H9 (cell line): ENCODE results near the gene CFAP100. TPM values are rescaled to one million over a fixed set of nuclear protein-coding genes. Genes with fewer than 3 reads are reported as not detected.

Experiments used
- DNase-seq: peaks from one replicate; pipeline ENCODE4 v3.0.0-alpha.2; 2017
- H2AFZ ChIP-seq: one replicate; pipeline ENCODE4 v1.6.1; 2013; ENCODE audit warnings: mild to moderate bottlenecking, low read length, control low read depth, moderate library complexity
- H2AK5ac ChIP-seq: 2 replicates; pipeline ENCODE4 v1.6.1; 2013; ENCODE audit warnings: low read length, control low read depth, mixed read lengths; ENCODE audit not compliant: insufficient read length
- H2BK120ac ChIP-seq: one replicate; pipeline ENCODE4 v1.6.1; 2013; ENCODE audit warnings: low read depth, mild to moderate bottlenecking, low read length, control low read depth, inconsistent platforms; ENCODE audit not compliant: poor library complexity, severe bottlenecking
- H2BK12ac ChIP-seq: 2 replicates; pipeline ENCODE4 v1.6.1; 2013; ENCODE audit warnings: low read length, control low read depth, mixed read lengths, low read depth; ENCODE audit not compliant: insufficient read length
- H2BK15ac ChIP-seq: 2 replicates; pipeline ENCODE4 v1.6.1; 2013; ENCODE audit warnings: low read depth, low read length, control low read depth
- H2BK20ac ChIP-seq: one replicate; pipeline ENCODE4 v1.6.1; 2013; ENCODE audit warnings: low read depth, mild to moderate bottlenecking, low read length, control low read depth, inconsistent platforms; ENCODE audit not compliant: poor library complexity, severe bottlenecking
- H2BK5ac ChIP-seq: 2 replicates; pipeline ENCODE4 v1.6.1; 2013; ENCODE audit warnings: low read length, control low read depth, mixed read lengths; ENCODE audit not compliant: insufficient read length
- H3K14ac ChIP-seq: 2 replicates; pipeline ENCODE4 v1.6.1; 2013; ENCODE audit warnings: low read length, control low read depth; ENCODE audit not compliant: insufficient read depth
- H3K18ac ChIP-seq: 2 replicates; pipeline ENCODE4 v1.6.1; 2013; ENCODE audit warnings: low read depth, mild to moderate bottlenecking, mixed read lengths, low read length, control low read depth; ENCODE audit not compliant: insufficient read length
- H3K23ac ChIP-seq: 2 replicates; pipeline ENCODE4 v1.6.1; 2013; ENCODE audit warnings: low read length, control low read depth, mixed read lengths, low read depth; ENCODE audit not compliant: insufficient read length
- H3K23me2 ChIP-seq: 2 replicates; pipeline ENCODE4 v1.6.1; 2013; ENCODE audit warnings: low read depth, mild to moderate bottlenecking, mixed read lengths, low read length, control low read depth; ENCODE audit not compliant: insufficient read length, poor library complexity, severe bottlenecking
- H3K27ac ChIP-seq: 2 replicates; pipeline ENCODE4 v1.5.1; 2013; ENCODE audit warnings: low read length, control low read depth, mixed read lengths, low read depth; ENCODE audit not compliant: insufficient read length
- H3K27me3 ChIP-seq: 2 replicates; pipeline ENCODE4 v1.6.1; 2013; ENCODE audit warnings: low read length, control low read depth, inconsistent platforms; ENCODE audit not compliant: insufficient read depth
- H3K4ac ChIP-seq: 2 replicates; pipeline ENCODE4 v1.6.1; 2013; ENCODE audit warnings: low read depth, mild to moderate bottlenecking, control low read depth, inconsistent platforms, low read length, moderate library complexity
- H3K4me1 ChIP-seq: 2 replicates; pipeline ENCODE4 v1.6.1; 2013; ENCODE audit warnings: low read length, control low read depth, inconsistent platforms; ENCODE audit not compliant: insufficient read depth
- H3K4me2 ChIP-seq: 2 replicates; pipeline ENCODE4 v1.6.1; 2013; ENCODE audit warnings: low read length, control low read depth, mixed read lengths; ENCODE audit not compliant: insufficient read length, insufficient read depth
- H3K56ac ChIP-seq: 2 replicates; pipeline ENCODE4 v1.6.1; 2013; ENCODE audit warnings: low read depth, mild to moderate bottlenecking, mixed read lengths, low read length, control low read depth; ENCODE audit not compliant: insufficient read length
- H3K79me1 ChIP-seq: 2 replicates; pipeline ENCODE4 v1.6.1; 2013; ENCODE audit warnings: low read depth, mild to moderate bottlenecking, moderate library complexity, low read length, control low read depth, inconsistent platforms; ENCODE audit not compliant: insufficient read depth, poor library complexity, severe bottlenecking
- H3K79me2 ChIP-seq: 2 replicates; pipeline ENCODE4 v1.6.1; 2013; ENCODE audit warnings: low read length, control low read depth, inconsistent platforms; ENCODE audit not compliant: insufficient read depth
- H3K9ac ChIP-seq: 2 replicates; pipeline ENCODE4 v1.6.1; 2013; ENCODE audit warnings: low read length, control low read depth, mixed read lengths; ENCODE audit not compliant: insufficient read length; ENCODE audit errors: extremely low read depth
- H3K9me3 ChIP-seq: one replicate; pipeline ENCODE4 v1.6.1; 2013; ENCODE audit warnings: low read depth, low read length, inconsistent platforms; ENCODE audit not compliant: control insufficient read depth
- H3T11ph ChIP-seq: one replicate; pipeline ENCODE4 v1.6.1; 2013; ENCODE audit warnings: mild to moderate bottlenecking, low read length, control low read depth, inconsistent platforms
- H4K20me1 ChIP-seq: one replicate; pipeline ENCODE4 v1.6.1; 2013; ENCODE audit not compliant: control insufficient read depth, insufficient read length, insufficient read depth
- H4K5ac ChIP-seq: 2 replicates; pipeline ENCODE4 v1.6.1; 2013; ENCODE audit warnings: low read depth, mild to moderate bottlenecking, mixed read lengths, low read length, control low read depth; ENCODE audit not compliant: insufficient read length
- H4K8ac ChIP-seq: replicated peaks from 2 replicates; pipeline ENCODE4 v1.6.1; 2013; ENCODE audit warnings: low read length, control low read depth, mixed read lengths, low read depth; ENCODE audit not compliant: insufficient read length
- H4K91ac ChIP-seq: 2 replicates; pipeline ENCODE4 v1.6.1; 2013; ENCODE audit warnings: low read depth, mild to moderate bottlenecking, moderate library complexity, mixed read lengths, low read length, control low read depth; ENCODE audit not compliant: insufficient read length
- H3K27ac Mint-ChIP-seq, 3 experiments: 2 replicates in 2 of 3; 3 replicates in 1 of 3; pipeline ENCODE4 v1.8.0; 2020 to 2021; ENCODE audit warnings: mixed read lengths in 3 of 3, mild to moderate bottlenecking in 1 of 3, moderate library complexity in 1 of 3
- H3K27me3 Mint-ChIP-seq: 2 replicates; pipeline ENCODE4 v1.8.0; 2021; ENCODE audit warnings: low read depth, mild to moderate bottlenecking, moderate library complexity, mixed read lengths
- H3K36me3 Mint-ChIP-seq, 3 experiments: 2 replicates in 2 of 3; 3 replicates in 1 of 3; pipeline ENCODE4 v1.8.0; 2020 to 2021; ENCODE audit warnings: low read depth in 3 of 3, mixed read lengths in 3 of 3; ENCODE audit not compliant: insufficient read depth in 1 of 3
- H3K4me1 Mint-ChIP-seq, 2 experiments: 2 replicates each; pipeline ENCODE4 v1.8.0; 2020; ENCODE audit warnings: mixed read lengths in 2 of 2
- H3K4me3 Mint-ChIP-seq, 2 experiments: 2 replicates in 1 of 2; 3 replicates in 1 of 2; pipeline ENCODE4 v1.8.0; 2020 to 2021; ENCODE audit warnings: mild to moderate bottlenecking in 2 of 2, mixed read lengths in 2 of 2, moderate library complexity in 1 of 2
- H3K9me3 Mint-ChIP-seq, 2 experiments: 2 replicates in 1 of 2; 3 replicates in 1 of 2; pipeline ENCODE4 v1.8.0; 2020; ENCODE audit warnings: mild to moderate bottlenecking in 2 of 2, mixed read lengths in 2 of 2, moderate library complexity in 1 of 2
- CTCF ChIP-seq: fragments of 200-600 bp; sonication (generic); conservative IDR thresholded peaks from 3 replicates; pipeline ENCODE4 v1.8.0; 2021; ENCODE audit warnings: antibody characterized with exemption, mild to moderate bottlenecking
- WGBS: extraction: QIAGEN DNeasy Blood & Tissue Kit; methylation state at CpG from one replicate; pipeline ENCODE4 v1.1.7; 2013; ENCODE audit warnings: missing lambda C conversion rate, low lambda C conversion rate, mixed read lengths; ENCODE audit not compliant: insufficient read length; ENCODE audit errors: extremely low coverage; 5-methylcytosine and 5-hydroxymethylcytosine counted together
- total RNA-seq: library from RNA; stranded (reverse); gene quantifications from 2 replicates; pipeline ENCODE4 v1.2.1, GENCODE V29; 2021

CFAP100 gene
- total RNA-seq, 1 experiment from 2014 or later: 0.44 TPM

DNA sequence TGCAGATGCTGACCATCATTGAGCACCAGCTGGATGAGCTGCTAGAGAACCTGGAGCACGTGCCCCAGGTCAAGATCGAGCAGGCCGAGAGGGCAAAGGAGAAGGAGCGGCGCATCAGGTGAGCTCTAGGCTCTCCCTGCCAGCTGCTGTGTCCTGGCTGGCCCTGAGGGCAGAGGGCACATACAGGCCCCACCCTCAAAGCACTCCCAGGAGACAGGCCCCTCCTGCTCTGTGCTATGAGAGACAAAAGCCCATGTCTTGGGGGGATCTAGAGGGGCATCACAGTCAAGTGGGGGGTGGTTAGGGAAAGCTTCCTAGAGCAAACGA lies 39.5 kb downstream of the CFAP100 start:
- Histone ChIP-seq H2BK15ac (no peak overlapping the region), H2BK12ac (no peak overlapping the region)

More for the DNA sequence above, 39.5 kb downstream of the CFAP100 start:
- Histone ChIP-seq H3T11ph (no peak overlapping the region), H4K20me1 (no peaks in the 10 kb centered on the region), H3K79me2 (no peaks in the 10 kb centered on the region), H4K8ac (no peak overlapping the region), H3K56ac (no peak overlapping the region), H2AK5ac (no peak overlapping the region), H2BK20ac (no peak overlapping the region), H2BK120ac (no peak overlapping the region), H2AFZ (no peak overlapping the region), H3K23ac (no peak overlapping the region), H3K27ac (no peak overlapping the region), H3K79me1 (no peaks in the 10 kb centered on the region), H3K4me1 (no peaks in the 10 kb centered on the region), H4K5ac (no peak overlapping the region), H3K4ac (no peak overlapping the region), H3K18ac (no peak overlapping the region), H3K23me2 (no peaks in the 10 kb centered on the region), H2BK5ac (no peak overlapping the region), H3K14ac (no peak overlapping the region), H4K91ac (no peak overlapping the region), H3K4me2 (no peak overlapping the region), H3K27me3 (no peaks in the 10 kb centered on the region), H3K9me3 (no peaks in the 10 kb centered on the region), H3K9ac (no peak overlapping the region)
- Mint-ChIP-seq H3K36me3 (peaks cover 2 to 28% (median 26%) of the 10 kb centered on the region in 3 experiments; a peak in 6 of 7 replicates), H3K27me3 (no peaks in the 10 kb centered on the region), H3K27ac (peak overlapping the region in 2 of 3 experiments; percentile 17 to 87; a peak in 3 of 7 replicates), H3K4me3 (no peak overlapping the region), H3K4me1 (peaks cover 4 to 7% of the 10 kb centered on the region in 2 experiments), H3K9me3 (no peaks in the 10 kb centered on the region)
- TF ChIP-seq CTCF: no peak
- peak; percentile 21 for DNase-seq
- WGBS: no CpG with 5 or more reads among the region's 6 CpGs
